ENCODE data around the gene ERICH3.

DNA sequence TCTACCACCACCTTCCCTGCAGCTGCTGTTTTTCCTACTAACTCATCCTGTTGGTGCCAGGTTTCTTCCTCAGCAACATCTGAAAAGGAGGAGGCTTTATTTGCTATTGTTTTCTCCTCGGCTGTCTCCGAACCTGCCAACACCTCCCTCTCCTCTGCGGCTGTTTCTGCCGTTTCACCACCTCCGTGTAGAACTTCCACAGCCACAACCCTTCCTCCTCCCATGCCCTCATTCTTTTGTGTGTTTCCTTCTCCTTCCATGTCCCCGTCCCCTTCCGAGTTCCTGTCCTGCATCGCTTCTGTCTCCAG is 102.1 kb downstream of the ERICH3 start:
- TF ChIP-seq, protein P1, sequence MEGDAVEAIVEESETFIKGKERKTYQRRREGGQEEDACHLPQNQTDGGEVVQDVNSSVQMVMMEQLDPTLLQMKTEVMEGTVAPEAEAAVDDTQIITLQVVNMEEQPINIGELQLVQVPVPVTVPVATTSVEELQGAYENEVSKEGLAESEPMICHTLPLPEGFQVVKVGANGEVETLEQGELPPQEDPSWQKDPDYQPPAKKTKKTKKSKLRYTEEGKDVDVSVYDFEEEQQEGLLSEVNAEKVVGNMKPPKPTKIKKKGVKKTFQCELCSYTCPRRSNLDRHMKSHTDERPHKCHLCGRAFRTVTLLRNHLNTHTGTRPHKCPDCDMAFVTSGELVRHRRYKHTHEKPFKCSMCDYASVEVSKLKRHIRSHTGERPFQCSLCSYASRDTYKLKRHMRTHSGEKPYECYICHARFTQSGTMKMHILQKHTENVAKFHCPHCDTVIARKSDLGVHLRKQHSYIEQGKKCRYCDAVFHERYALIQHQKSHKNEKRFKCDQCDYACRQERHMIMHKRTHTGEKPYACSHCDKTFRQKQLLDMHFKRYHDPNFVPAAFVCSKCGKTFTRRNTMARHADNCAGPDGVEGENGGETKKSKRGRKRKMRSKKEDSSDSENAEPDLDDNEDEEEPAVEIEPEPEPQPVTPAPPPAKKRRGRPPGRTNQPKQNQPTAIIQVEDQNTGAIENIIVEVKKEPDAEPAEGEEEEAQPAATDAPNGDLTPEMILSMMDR (conservative IDR thresholded peaks at IDR 0.05 in 1 of 2, IDR thresholded peaks at IDR 0.05 in 1 of 2; ENCODE audit: low read depth in 1 of 2, low read length in 2 of 2) = no peak
- TF ChIP-seq EZH2 (IDR thresholded peaks at IDR 0.05; ENCODE audit: low read length, missing control alignments) = no peak
